ENCODE results near the gene CAMKK1.
"Not testable (repeated sequence)": the region's sequence is repeated elsewhere in the genome, so short reads cannot be mapped to it uniquely, and the experiment has no call there.

CAMKK1 gene

GRCh38 chr17:3873862-3874261, 19.0 kb downstream of the CAMKK1 start:
- DNase-seq, result no peak

DNA sequence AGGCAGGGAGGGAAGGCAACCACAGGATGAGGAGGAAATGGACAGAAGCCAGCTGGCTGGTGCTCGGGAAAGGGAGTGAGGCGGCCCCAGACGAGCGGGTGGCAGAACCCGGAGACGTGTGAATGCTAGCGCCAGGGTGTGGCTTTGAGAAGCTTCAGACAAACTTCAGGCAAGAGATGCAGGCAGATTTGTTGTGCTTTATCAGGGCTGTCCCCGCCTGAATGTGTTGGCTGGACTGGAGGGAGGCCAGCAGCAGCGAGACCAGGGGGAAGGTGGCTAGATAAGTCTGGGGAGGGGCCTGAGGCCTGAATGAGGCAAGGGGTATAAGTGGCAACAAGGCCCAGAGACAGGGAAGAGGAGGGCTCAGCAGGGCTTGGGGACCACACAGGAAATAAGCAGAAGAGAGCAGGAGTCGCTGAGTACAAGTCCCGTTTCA, 22.0 kb downstream of the CAMKK1 start:
- no peak for DNase-seq

GRCh38 chr17:3867606-3868005, 25.2 kb downstream of the CAMKK1 start:
- DNase-seq, result no peak

DNA sequence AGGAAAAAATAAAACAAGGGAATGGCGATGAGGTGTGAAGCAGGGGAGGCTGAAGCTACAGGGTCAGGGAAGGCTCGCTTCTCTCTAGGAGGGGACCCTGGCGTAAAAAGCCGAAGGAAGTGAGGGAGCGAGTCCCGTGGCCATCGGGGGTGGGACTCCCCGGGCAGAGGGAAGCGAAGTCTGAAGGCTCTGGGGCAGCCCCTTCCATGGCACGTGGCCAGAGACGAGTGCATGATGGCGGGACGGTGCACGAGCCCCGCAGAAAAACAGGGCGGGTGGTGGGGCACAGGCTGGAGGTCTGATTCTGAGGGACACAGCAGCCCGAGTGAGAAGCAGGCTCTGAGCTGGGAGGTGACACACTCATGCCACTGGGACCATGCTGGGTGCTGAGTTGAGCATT, 25.7 kb downstream of the CAMKK1 start:
- no peak for DNase-seq

- no peak for DNase-seq
These were observed 26.6 kb downstream of the CAMKK1 start for GRCh38 chr17:3866276-3866675.

DNA sequence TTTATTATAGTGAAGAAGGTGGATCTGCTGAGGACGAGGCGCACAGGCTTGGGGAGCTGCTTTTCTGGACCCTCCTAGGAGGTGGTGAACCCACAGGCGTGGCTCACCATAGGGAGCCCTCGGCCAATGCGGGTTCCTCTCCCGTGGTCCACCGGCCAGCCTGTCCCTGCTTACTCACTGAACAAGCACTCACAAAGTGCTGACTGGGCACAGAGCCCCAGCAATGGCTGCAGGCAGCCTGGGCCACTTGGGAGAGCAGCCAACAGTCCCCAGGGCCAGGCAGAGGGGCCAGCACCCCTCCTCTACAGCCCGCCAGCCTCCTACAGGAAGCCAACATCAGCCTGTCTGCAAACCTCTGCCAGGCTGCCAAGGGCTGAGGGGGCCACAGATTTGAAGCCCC, 27.7 kb downstream of the CAMKK1 start:
- no peak for DNase-seq

DNA sequence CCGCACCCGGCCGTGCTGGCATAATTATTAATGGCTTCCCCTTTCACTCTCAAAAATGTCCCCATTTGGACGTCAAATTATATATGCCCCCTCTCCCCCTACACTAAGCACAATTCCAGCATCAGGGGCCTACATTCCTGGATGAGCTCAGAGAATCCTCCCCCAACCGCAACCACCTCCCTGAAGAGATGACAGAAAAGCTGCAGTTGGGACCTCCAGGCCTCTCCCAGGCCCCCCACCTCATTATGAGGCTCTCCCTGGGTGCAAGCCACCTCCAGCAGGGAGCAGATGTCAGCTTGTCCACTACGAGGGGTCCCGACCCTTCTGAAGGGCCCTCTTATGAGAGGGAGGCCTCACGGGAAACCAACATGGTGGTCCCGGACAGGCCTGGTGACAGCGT, 28.3 kb downstream of the CAMKK1 start:
- DNase-seq, result no peak

- DNase-seq, result no peak
These were observed 30.8 kb downstream of the CAMKK1 start for GRCh38 chr17:3861761-3862681.

DNA sequence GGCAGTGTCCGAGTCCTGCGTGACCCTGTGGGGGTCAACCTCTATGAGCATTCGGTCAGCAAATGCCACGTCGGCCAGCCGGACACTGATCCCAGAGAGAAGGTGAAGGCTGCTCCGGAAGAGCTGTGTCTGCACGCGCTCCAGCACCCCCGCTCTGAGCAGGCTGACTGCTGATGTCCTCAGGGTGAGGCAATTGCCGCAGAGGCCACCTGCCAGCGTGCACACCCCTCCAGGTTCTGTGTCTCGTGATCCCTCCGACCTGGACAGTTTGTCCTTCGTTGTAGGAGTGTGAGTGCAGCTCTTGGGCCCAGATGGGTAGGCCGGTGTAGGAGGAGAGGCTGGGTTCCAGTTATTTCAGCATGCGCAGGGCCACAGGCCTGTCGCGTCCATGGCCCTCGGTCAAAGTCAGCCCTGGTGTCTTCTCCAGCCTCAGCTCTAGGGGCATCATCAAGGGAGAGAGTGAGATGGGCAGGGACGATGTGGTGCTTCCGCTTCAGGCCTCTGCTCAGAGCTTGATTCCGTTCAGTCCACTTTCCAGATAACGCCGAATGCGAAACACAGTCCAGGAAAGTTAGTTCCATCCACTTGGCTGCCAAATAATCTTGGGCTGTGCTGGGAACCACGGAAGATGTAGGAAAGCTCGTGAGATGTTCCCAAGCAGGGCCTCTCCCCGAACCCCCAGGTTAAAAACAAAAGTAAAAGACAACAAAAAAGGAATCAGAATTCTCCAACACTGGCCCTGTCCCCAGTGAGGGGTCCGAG, 31.7 kb downstream of the CAMKK1 start:
- no peak for DNase-seq

DNA sequence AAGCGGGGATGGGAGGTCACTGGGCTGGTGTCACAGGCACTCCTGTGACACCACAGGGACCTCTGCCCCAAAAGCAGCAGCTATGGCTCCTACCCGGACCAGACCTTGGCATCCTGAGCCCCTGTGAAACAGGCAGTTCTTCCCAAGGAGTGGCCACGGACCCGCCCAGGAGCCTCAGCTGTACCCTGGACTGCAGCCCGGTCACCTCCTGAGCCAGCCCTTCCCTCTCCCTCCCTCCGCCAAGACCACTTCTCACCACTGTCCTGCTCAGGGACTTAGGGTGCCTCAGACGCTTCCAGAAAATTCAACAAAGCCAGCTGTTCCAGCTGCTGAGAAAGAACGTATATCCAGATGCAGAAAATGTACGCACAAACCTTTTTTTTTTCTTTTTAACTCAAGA, 32.9 kb downstream of the CAMKK1 start:
- DNase-seq, result no peak

GRCh38 chr17:3857261-3858105, 35.4 kb downstream of the CAMKK1 start:
- DNase-seq, result no peak

- not testable (repeated sequence) for DNase-seq
These were observed 38.6 kb downstream of the CAMKK1 start for GRCh38 chr17:3854204-3854603.

- DNase-seq, result no peak
These were observed 40.3 kb downstream of the CAMKK1 start for GRCh38 chr17:3852561-3852960.

DNA sequence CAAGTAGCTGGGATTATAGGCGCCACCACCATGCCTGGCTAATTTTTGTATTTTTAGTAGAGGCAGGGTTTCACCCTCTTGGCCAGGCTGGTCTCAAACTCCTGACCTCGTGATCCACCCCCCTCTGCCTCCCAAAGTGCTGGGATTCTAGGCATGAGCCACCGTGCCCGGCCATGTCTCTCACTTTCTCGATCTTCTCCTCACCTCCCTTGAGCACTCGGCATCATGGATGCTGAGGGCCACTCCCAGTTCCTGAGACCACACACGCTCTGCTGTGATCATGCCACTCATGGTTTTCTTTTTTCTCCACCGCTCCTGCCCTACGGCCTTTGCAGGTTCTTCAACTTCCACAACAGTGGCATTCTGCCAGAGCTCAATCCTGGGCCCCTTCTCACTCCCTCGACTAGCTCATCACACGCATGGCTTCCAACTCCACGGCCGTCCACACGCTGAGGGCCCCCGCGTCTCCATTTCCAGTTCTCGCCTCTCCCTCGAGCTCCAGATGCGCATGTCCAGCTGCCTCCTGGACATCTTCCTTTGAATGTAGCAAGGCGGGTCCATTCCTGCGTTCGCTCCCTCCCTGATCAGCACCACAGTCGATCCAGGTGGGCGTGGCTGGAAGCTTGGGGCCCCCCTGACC, 41.3 kb downstream of the CAMKK1 start:
- no peak for DNase-seq

DNA sequence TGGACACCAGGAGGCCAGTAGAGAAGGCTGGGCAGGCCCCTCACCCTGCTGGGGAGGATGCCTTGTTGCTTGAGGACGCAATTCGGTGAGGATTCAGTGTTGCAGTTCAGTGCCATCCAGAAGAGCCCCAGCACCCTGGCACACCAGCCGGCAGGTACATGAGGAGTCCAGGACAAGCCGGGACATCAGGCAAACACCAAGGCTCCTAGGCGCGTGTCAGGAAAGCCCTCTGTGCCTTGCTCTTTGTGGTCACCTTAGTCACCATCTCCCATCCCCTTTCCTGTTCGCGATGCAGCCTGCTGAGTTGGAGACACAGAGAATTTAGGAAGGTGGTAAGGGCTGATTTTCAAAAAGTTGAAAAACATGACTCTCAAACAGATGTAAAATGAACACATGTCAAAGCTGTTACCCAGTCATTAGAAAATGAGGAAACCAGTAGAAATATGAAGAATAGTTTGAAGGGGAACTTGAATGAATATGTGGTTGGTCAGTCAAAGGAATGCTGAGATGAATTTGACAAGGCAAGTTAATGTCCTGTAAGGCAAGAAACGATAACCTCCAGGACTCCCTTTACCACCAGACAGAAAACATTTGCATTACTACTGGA, 44.5 kb downstream of the CAMKK1 start:
- DNase-seq, result no peak

- DNase-seq, result no peak
These were observed 45.6 kb downstream of the CAMKK1 start for GRCh38 chr17:3847165-3847670.

- DNase-seq, result no peak
These were observed 46.3 kb downstream of the CAMKK1 start for GRCh38 chr17:3846437-3847164.

- DNase-seq, result peak; percentile 87
These were observed 47.0 kb downstream of the CAMKK1 start, which contains the start of gene NCBP3 for GRCh38 chr17:3845621-3846436. Gene NCBP3 (minus strand): TSS chr17:3846246. CDS start chr17:3846223, 23 bp downstream.

DNA sequence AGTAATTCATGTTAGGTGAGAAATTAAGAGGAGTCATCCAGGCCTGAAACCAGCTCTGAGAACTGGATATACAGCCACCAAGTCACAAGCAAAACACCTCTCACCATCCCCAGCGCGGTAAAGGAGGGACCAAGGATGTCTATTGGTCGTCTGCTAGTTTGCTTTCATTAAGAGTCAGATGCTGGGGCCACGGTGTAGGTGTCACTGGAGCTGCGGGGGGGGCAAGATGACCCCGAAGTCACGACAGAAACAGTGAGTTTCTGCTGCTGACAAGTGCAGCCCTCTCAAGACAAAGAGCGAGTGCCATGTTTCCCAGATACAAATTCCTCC, 47.6 kb downstream of the CAMKK1 start:
- DNase-seq, result peak; percentile 11

DNA sequence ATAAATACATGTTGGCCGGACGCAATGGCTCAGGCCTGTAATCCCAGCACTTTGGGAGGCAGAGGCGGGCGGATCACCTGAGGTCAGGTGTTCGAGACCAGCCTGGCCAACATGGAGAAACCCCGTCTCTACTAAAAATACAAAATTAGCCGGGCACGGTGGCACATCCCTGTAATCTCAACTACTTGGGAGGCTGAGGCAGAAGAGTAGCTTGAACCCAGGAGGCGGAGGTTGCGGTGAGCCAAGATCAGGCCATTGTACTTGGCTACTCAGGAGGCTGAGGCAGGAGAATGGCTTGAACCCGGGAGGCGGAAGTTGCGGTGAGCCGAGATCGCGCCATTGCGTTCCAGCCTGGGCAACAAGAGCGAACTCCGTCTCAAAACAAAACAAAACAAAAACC, 48.3 kb downstream of the CAMKK1 start:
- not testable (repeated sequence) for DNase-seq
